HG02943 (cell line): ENCODE results near the gene COL23A1.

Experiments
- ATAC-seq: cut with Tn5 transposase; IDR thresholded peaks from one replicate; pipeline ENCODE4 v1.9.1; 2021; ENCODE audit warnings: mild to moderate bottlenecking, low read depth, moderate library complexity; ENCODE audit not compliant: unreplicated experiment

The COL23A1 gene

GRCh38 chr5:178560911-178561310 is 29.3 kb downstream of the COL23A1 start:
- no peak for ATAC-seq

DNA sequence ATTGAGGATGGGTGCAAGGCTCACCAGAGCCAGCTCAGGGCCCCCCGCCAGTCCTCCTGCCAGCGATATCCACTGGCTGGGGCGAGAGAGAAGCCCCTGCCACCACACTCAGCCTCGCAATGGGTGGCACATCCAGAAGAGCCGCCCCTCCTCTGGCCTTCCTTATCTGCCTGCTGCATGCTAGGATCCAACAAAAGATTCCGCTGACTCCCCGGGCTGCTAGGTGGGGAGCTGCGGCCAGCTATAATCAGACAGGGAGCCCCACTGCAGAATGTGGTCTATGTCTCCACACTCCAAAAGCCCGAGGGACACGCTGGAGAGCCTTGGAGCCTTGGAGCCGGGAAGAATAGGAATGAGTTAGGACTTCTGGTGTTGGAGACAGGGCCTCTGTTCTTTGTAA is 32.8 kb downstream of the COL23A1 start:
- ATAC-seq: no peak

DNA sequence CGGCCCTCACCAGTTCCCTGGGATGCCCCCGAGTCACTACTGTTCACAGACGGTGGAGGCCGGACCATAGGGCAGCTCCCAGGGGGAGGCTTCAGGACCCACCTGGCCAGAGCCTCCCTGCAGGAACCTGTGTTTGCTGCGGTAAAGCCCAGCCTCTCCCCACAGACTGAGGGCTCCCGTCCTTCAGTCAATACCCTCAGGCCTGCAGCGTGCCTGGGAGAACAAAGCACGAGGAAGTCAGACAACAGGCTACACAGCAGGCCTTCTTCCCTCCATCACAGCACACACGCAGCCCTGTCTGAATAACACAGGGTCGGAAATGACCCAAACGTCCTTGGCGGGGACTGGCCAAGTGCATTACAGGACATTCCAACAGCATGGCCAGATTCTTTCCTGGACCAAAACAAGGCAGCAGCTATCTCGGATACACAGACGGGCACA is 34.4 kb downstream of the COL23A1 start:
- ATAC-seq: no peak

- ATAC-seq: no peak
Observed at GRCh38 chr5:178555005-178555404, 35.2 kb downstream of the COL23A1 start.

DNA sequence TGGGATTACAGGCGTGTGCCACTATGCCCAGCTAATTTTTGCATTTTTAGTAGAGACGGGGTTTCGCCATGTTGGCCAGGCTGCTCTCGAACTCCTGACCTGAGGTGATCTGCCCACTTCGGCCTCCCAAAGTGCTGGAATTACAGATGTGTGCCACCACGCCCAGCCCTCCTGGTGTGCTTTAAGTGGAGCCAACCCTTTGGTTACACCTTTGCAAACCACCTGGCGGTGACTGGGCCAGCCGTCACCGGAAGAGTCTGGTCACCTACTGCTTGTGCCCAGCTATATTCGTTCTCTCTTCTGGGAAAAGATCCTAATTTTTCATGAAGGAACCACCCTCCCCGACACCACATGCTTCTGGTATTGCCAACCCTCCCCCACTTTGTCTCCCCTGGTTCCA is 35.9 kb downstream of the COL23A1 start:
- no peak for ATAC-seq

DNA sequence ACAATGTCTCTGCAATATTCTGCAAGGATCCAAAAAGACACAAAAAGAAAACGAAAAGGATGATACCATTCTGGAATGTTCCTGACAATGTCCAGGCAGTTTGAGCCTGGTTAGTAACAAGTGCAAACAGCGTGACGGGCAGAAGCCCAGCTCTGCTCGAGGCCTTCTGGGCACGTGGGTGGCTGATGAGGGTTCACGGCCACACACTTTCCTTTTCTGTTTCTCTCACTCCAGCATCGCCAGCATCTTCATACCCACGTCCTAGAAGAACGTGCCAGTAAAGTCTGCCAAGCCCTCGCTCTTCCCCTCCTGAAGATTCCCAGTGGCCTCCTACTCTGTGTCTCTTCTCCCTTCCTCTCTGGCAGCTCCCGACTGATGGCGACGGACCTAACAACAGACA is 36.7 kb downstream of the COL23A1 start:
- no peak for ATAC-seq

DNA sequence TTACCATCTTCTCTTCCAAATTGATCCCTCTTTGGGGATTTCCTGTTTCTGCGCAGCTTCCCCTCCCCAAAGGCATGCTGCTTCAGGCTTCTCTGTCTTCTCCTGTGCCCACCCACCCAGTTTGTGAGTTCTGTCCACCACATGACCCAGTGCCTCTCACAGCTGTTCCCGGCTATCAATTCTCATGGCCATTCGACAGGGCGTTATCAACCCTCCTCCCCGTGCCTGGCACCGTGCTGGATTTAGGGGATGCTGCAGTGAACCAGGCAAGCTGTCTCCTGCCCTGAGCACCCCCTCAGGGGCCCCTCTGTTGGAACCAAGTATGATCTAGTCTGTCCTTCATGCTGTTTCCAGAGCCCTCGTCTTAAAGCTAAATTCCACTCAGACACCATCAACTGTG is 38.7 kb downstream of the COL23A1 start:
- ATAC-seq: no peak

GRCh38 chr5:178551059-178551458 is 39.1 kb downstream of the COL23A1 start:
- ATAC-seq: no peak

- no peak for ATAC-seq
Observed at GRCh38 chr5:178548746-178549145, 41.4 kb downstream of the COL23A1 start.

DNA sequence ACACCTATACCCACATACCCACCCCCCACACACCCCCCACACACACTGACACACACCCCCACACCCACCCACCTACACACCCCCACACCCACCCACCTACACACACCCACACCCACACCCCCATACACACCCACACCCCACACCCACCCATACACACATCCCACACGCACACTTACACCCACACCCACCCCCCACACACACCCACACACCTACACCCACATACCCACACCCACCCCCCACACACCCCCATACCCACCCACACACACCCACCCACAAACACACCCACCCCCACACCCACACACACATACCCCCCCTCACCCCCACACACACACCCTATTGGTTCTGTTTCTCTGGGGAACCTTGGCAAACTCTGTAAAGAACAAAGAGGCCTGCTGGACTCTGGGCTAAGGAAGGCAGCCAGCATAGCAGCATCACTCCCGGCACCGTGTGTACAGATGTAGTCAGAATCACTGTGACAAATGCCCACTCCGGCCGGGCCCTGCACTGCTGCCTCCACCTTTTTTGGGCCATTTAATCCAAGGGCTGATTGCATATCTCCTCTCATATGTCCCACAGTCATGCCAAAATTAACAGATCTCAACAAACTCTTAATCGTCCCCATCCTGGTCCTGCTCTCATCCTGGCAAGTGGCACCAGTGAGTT is 42.3 kb downstream of the COL23A1 start:
- no peak for ATAC-seq

- no peak for ATAC-seq
Observed at GRCh38 chr5:178547052-178547666, 43.0 kb downstream of the COL23A1 start.

DNA sequence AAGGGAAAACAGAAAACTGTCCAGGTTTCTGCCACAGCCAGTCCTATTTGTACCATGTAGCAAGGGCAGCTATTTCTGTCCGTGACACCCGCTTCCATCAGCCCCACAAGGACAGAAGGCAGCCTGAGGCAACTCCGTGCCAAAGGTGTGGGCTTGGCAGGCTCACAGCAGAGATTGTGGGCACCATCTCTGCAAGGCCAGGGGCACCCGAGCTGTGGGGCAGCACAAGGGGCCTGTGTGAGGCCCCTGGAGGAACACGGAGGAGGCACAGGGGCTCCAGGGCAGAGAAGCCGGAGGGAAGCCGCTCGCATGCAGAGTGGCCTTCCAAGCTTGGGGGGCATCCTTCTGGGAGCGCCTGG is 43.5 kb downstream of the COL23A1 start:
- no peak for ATAC-seq

DNA sequence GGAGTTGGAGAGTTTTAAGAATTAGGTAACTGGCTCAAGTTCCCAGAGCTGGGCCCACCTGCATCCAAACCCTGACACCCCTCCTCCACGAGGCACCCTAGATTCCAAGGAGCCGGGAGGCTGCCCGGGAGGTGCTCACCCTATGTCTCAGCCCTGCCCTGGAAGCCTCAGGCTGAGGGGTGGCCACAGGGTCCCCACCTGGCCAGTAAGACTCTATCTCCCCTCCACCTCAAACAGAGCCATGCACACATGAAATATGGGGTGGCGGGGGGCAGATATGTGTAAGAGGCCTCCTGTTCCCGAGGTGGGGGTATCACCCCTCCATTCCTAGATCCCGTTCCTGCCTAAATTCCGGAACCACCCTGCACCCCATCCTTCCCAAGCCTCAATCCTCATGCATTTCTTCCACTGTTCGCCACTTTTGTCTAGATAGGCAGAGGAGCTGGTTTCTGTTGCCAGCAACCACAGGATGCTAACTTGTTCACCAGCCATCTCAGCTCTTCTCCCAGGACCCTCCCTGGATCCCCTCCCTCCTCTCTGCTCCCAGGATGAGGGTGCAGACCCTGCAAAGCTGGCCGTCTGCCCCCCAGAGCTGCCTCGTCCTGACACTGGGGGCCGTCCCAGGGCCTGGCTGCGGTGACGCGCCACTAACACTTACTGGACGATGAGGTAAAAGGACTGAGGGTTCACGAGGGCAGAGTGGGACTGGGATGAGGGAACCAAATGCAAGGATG is 44.1 kb downstream of the COL23A1 start:
- ATAC-seq: no peak

GRCh38 chr5:178545176-178545575 is 45.0 kb downstream of the COL23A1 start:
- ATAC-seq: no peak

DNA sequence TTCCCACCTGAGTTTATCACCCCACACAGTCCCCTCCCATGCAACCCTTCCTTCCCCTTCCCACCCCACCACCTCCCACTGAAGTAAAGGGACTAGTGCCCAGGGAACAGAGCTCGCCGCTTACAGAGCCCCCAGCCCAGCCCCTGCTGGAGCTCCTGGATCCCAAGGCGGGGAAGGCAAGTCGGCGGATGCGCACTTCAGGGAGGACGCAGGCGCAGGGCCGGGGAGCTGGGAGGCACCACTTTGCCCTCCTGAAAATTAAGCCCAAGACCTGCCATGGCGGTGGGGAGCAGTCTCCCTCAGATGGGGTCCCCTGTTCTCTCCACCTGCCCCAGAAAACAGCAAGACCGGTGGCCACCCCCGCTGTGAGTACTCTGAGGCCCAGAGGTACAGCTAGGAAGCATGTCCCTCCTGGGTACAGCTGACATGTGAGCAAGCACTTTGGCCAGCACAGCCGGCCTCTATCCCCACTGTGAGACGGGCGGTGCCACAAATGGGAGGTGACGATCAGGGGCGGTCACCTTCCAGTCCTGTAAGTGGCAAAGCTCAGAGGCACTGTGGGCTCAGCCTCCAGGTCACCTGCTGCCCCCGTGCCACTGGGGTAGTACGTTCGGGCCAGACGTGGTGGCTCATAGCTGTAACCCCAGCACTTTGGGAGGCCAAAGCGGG is 45.9 kb downstream of the COL23A1 start:
- no peak for ATAC-seq

DNA sequence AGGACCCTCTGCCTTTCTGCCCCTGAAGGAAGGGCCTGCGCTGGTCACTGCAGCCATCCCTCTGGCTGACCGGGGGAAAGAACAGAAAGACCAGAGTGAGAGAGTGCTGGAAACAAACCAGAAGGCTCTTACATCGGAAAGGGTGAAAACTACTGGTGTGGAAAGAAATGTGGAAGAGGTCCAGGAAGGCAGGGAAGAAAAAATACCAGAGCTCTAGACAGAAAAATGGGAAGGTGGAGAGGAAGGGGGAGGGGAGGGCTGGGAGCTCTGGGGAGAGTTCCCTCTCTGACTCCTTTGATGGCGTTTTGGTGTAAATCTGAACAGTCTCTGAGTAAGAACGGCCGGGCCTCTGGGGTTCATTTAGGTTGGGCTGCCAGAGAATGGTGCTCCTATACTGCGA is 47.7 kb downstream of the COL23A1 start:
- ATAC-seq: no peak

GRCh38 chr5:178540526-178540925 is 49.7 kb downstream of the COL23A1 start:
- ATAC-seq: no peak

- no peak for ATAC-seq
Observed at GRCh38 chr5:178538741-178539229, 51.4 kb downstream of the COL23A1 start.

DNA sequence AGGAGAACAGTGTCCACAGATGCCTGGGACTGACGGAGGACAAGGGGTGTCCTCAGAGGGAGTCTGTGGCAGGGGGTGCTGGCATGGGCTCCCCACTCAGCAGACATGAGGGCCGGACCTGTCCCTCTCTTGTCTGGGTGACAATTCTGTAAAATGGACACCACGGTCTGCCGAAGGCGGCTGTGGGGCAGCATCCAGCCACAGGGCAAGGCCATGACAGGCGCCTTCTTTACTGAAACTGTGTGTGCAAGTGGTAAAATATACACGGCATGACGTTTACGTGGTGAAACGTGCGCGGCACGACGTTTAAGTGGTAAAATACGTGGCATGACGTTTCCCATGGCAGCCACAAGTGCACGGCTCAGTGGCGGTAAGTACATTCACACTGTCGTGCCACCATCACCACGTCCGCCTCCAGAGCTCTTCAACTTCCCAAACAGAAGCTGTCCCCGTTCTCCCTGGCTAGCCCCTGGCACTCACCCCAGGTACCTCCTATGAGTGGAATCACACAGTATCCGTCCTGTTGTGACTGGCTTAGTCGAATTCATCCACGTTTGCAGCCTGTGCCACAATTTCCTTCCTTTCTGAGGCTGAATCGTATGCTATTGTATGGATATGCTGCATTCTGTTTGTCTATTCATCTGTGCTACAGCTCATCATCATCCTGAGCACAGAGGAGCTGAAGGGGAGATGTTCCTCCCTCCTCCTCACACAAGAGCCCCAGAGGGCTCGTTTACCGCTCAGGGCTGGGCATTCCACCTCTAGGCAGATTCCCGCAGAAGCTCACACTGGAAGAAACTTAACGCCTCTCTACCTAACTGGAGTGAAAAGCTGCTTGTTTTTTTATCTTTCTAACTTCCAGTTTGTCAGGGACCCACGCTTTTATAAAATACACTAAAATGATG is 52.5 kb downstream of the COL23A1 start:
- ATAC-seq: no peak
